Natural killer cell (primary cell): ENCODE measurements around the gene PPP1R12B. TPM values are rescaled to one million over a fixed set of nuclear protein-coding genes. Genes with fewer than 3 reads are reported as not detected.
"Not testable (repeated sequence)": the region's sequence is repeated elsewhere in the genome, so short reads cannot be mapped to it uniquely, and the experiment has no call there.

Experiments used
- ATAC-seq, 3 donors: fragments of 150-1000 bp in 2 of 3; fragments of 200-7000 bp in 1 of 3; cut with Tn5 transposase; 1 replicate in 1 of 3; 2 replicates in 2 of 3; pipeline ENCODE4 v1.10.0; 2021; ENCODE audit warnings: mild to moderate bottlenecking in 2 of 3, moderate library complexity in 2 of 3
- DNase-seq, 2 donors: peaks; one replicate each; pipeline versions ENCODE4 v3.0.0 to v3.0.0-alpha.2; 2013 to 2021; ENCODE audit warnings: mixed read lengths in 1 of 2
- H3K27ac ChIP-seq: one replicate; pipeline ENCODE4 v1.5.1; 2013; ENCODE audit warnings: mild to moderate bottlenecking, low read length
- H3K27me3 ChIP-seq: one replicate; pipeline ENCODE4 v1.6.1; 2013; ENCODE audit warnings: low read length; ENCODE audit not compliant: control insufficient read depth, insufficient read depth
- H3K36me3 ChIP-seq: one replicate; pipeline ENCODE4 v1.6.1; 2013; ENCODE audit warnings: low read length; ENCODE audit not compliant: control insufficient read depth, insufficient read depth
- H3K4me1 ChIP-seq: one replicate; pipeline ENCODE4 v1.6.1; 2013; ENCODE audit warnings: low read length; ENCODE audit not compliant: control insufficient read depth, insufficient read depth
- H3K4me3 ChIP-seq: one replicate; pipeline ENCODE4 v1.5.1; 2013; ENCODE audit warnings: low read length
- H3K9me3 ChIP-seq: one replicate; pipeline ENCODE4 v1.6.1; 2013; ENCODE audit warnings: low read length; ENCODE audit not compliant: control insufficient read depth, insufficient read depth
- H3K27ac Mint-ChIP-seq, 2 donors: one replicate each; pipeline ENCODE4 v1.8.0; 2022; ENCODE audit warnings: mild to moderate bottlenecking in 2 of 2, mixed read lengths in 2 of 2, moderate library complexity in 1 of 2
- H3K27me3 Mint-ChIP-seq, 2 donors: one replicate each; pipeline ENCODE4 v1.8.0; 2022; ENCODE audit warnings: low read depth in 2 of 2, mixed read lengths in 2 of 2
- H3K36me3 Mint-ChIP-seq: one replicate; pipeline ENCODE4 v1.8.0; 2022; ENCODE audit warnings: mixed read lengths
- H3K4me1 Mint-ChIP-seq, 2 donors: one replicate each; pipeline ENCODE4 v1.8.0; 2022; ENCODE audit warnings: mixed read lengths in 2 of 2
- H3K4me3 Mint-ChIP-seq: one replicate; pipeline ENCODE4 v1.8.0; 2022; ENCODE audit warnings: mild to moderate bottlenecking, moderate library complexity, mixed read lengths
- H3K9me3 Mint-ChIP-seq, 2 donors: one replicate each; pipeline ENCODE4 v1.8.0; 2022; ENCODE audit warnings: mixed read lengths in 2 of 2
- CTCF ChIP-seq: fragments of 200-600 bp; IDR thresholded peaks from one replicate; pipeline ENCODE4 v1.8.0; 2022; ENCODE audit warnings: antibody characterized with exemption
- WGBS: methylation state at CpG from one replicate; pipeline ENCODE4 v1.1.7; 2013; ENCODE audit warnings: missing lambda C conversion rate; ENCODE audit not compliant: insufficient coverage; 5-methylcytosine and 5-hydroxymethylcytosine counted together
- intact Hi-C: fragments of 100-400 bp; cut with micrococcal nuclease; formaldehyde crosslinking; loops from one replicate; pipeline ENCODE4 v1.14.2; 2022
- total RNA-seq, 4 donors: library from RNA; stranded (reverse); fragments of 120-200 nt in 1 of 4; gene quantifications; one replicate each; pipeline versions ENCODE4 v1.2.3 to v1.2.4, GENCODE V29; 2013 to 2022

The PPP1R12B gene
- total RNA-seq, 3 donors from 2014 or later (not counting 1 experiment from before 2014, with no cell fraction given): 27.8 to 47.5 (median 46.5) TPM

- intact Hi-C loops, H3K36me3 ChIP-seq, H3K27me3 Mint-ChIP-seq, H3K4me3 ChIP-seq, H3K9me3 Mint-ChIP-seq, DNase-seq, H3K27ac ChIP-seq, H3K36me3 Mint-ChIP-seq, H3K27me3 ChIP-seq, H3K9me3 ChIP-seq, ATAC-seq: not testable (repeated sequence)
- peaks cover 10% of the 10 kb centered on the region for H3K4me1 ChIP-seq
- Mint-ChIP-seq H3K4me1 (peaks cover 48 to 51% of the 10 kb centered on the region in 2 donors), H3K4me3 (peak overlapping the region; percentile 35), H3K27ac (peak overlapping the region in 1 of 2 donors; percentile 33)
- no CpG with 5 or more reads among the region's 2 CpGs for WGBS
Observed at GRCh38 chr1:202484032-202484431, 135.5 kb downstream of the PPP1R12B start.

GRCh38 chr1:202484820-202485219, 136.3 kb downstream of the PPP1R12B start:
- H3K27ac Mint-ChIP-seq, intact Hi-C loops, H3K9me3 Mint-ChIP-seq, H3K27me3 ChIP-seq, H3K27me3 Mint-ChIP-seq, DNase-seq, H3K36me3 ChIP-seq, ATAC-seq, H3K36me3 Mint-ChIP-seq, H3K27ac ChIP-seq, H3K4me3 Mint-ChIP-seq, H3K4me3 ChIP-seq, H3K9me3 ChIP-seq: not testable (repeated sequence)
- H3K4me1 ChIP-seq: peaks cover 10% of the 10 kb centered on the region
- WGBS: 67% methylated on average over 3 of the region's 3 CpGs
- peaks cover 43 to 45% of the 10 kb centered on the region in 2 donors for H3K4me1 Mint-ChIP-seq

- intact Hi-C loops: not testable (repeated sequence)
- ATAC-seq: peak in 1 of 3 donors; percentile 27
Observed at GRCh38 chr1:202488178-202488649, 139.7 kb downstream of the PPP1R12B start.

GRCh38 chr1:202489101-202489500, 140.6 kb downstream of the PPP1R12B start:
- H3K27me3 Mint-ChIP-seq, H3K4me3 ChIP-seq, DNase-seq, H3K9me3 Mint-ChIP-seq, H3K27ac ChIP-seq, H3K9me3 ChIP-seq, H3K27me3 ChIP-seq, intact Hi-C loops, H3K4me3 Mint-ChIP-seq, H3K36me3 Mint-ChIP-seq, H3K27ac Mint-ChIP-seq, H3K36me3 ChIP-seq, ATAC-seq, H3K4me1 ChIP-seq: not testable (repeated sequence)
- peaks cover 11 to 14% of the 10 kb centered on the region in 2 donors for H3K4me1 Mint-ChIP-seq

More at GRCh38 chr1:202488178-202488649, 139.7 kb downstream of the PPP1R12B start:
- H3K9me3 ChIP-seq, H3K4me1 ChIP-seq, H3K4me3 ChIP-seq, H3K36me3 Mint-ChIP-seq, DNase-seq, H3K27me3 Mint-ChIP-seq, H3K27me3 ChIP-seq, H3K36me3 ChIP-seq, H3K27ac ChIP-seq, H3K27ac Mint-ChIP-seq, H3K4me3 Mint-ChIP-seq, H3K9me3 Mint-ChIP-seq: not testable (repeated sequence)
- WGBS: 57% methylated on average over 4 of the region's 6 CpGs
- H3K4me1 Mint-ChIP-seq: peaks cover 20 to 23% of the 10 kb centered on the region in 2 donors

GRCh38 chr1:202493112-202493511, 144.6 kb downstream of the PPP1R12B start:
- H3K4me3 ChIP-seq, intact Hi-C loops, H3K4me1 ChIP-seq, H3K27me3 Mint-ChIP-seq, H3K4me1 Mint-ChIP-seq, H3K27ac ChIP-seq, ATAC-seq, H3K36me3 Mint-ChIP-seq, H3K9me3 ChIP-seq, DNase-seq, H3K4me3 Mint-ChIP-seq, H3K27me3 ChIP-seq, H3K27ac Mint-ChIP-seq, H3K9me3 Mint-ChIP-seq: not testable (repeated sequence)
- 94% methylated on average over 3 of the region's 3 CpGs for WGBS
- H3K36me3 ChIP-seq: peaks cover 20% of the 10 kb centered on the region

GRCh38 chr1:202498542-202498941, 150.0 kb downstream of the PPP1R12B start:
- no peak overlapping the region for H3K4me3 Mint-ChIP-seq
- H3K27ac Mint-ChIP-seq: no peak overlapping the region
- no peaks in the 10 kb centered on the region for H3K4me1 Mint-ChIP-seq
- 90% methylated on average over 1 of the region's 1 CpG for WGBS
- H3K27ac ChIP-seq: no peak overlapping the region
- TF ChIP-seq CTCF: no peak
- H3K27me3 ChIP-seq: no peaks in the 10 kb centered on the region
- H3K36me3 ChIP-seq: peaks cover 19% of the 10 kb centered on the region
- ATAC-seq (no peak), DNase-seq (no peak)
- no peaks in the 10 kb centered on the region for H3K9me3 Mint-ChIP-seq
- H3K4me3 ChIP-seq: no peak overlapping the region
- no peaks in the 10 kb centered on the region for H3K4me1 ChIP-seq
- H3K27me3 Mint-ChIP-seq: no peaks in the 10 kb centered on the region
- intact Hi-C loops: no loop called here
- H3K36me3 Mint-ChIP-seq: peaks cover 6% of the 10 kb centered on the region
- H3K9me3 ChIP-seq: no peaks in the 10 kb centered on the region

GRCh38 chr1:202499997-202500396, 151.5 kb downstream of the PPP1R12B start:
- H3K27ac Mint-ChIP-seq, H3K4me1 Mint-ChIP-seq, H3K27ac ChIP-seq, DNase-seq, intact Hi-C loops, H3K36me3 Mint-ChIP-seq, ATAC-seq, H3K4me3 ChIP-seq, H3K4me3 Mint-ChIP-seq, H3K9me3 ChIP-seq, H3K4me1 ChIP-seq, H3K9me3 Mint-ChIP-seq, H3K27me3 ChIP-seq, H3K27me3 Mint-ChIP-seq: not testable (repeated sequence)
- peaks cover 24% of the 10 kb centered on the region for H3K36me3 ChIP-seq
- WGBS: 100% methylated on average over 2 of the region's 3 CpGs
